Activated CD8-positive, alpha-beta T cell treated with anti-CD3 and anti-CD28 coated beads for 36 hours (primary cell): ENCODE data around the gene PSMF1. TPM values are rescaled to one million over a fixed set of nuclear protein-coding genes. Genes with fewer than 3 reads are reported as not detected.

Experiments used
- ATAC-seq: fragments of 200-7000 bp; cut with Tn5 transposase; one replicate; pipeline ENCODE4 v1.10.0; 2021; ENCODE audit warnings: mild to moderate bottlenecking, moderate library complexity
- CTCF ChIA-PET: fragments of 350-600 bp; sonication (Branson Sonifier 250); formaldehyde crosslinking; loops from one replicate; lab custom pipeline; 2021; ENCODE audit warnings: antibody characterized with exemption; lab: Charles Lee
- POLR2A ChIA-PET: fragments of 350-600 bp; sonication (Branson Sonifier 250); formaldehyde crosslinking; loops from one replicate; lab custom pipeline; 2021; ENCODE audit warnings: antibody characterized with exemption; lab: Charles Lee
- DNase-seq: peaks from one replicate; pipeline ENCODE4 v3.0.0-alpha.2; 2020
- H3K27ac Mint-ChIP-seq: one replicate; pipeline ENCODE4 v1.8.0; 2021; ENCODE audit warnings: mild to moderate bottlenecking, mixed read lengths
- H3K27me3 Mint-ChIP-seq: one replicate; pipeline ENCODE4 v1.8.0; 2021; ENCODE audit warnings: mixed read lengths
- H3K36me3 Mint-ChIP-seq: one replicate; pipeline ENCODE4 v1.8.0; 2021; ENCODE audit warnings: low read depth, mixed read lengths
- H3K4me1 Mint-ChIP-seq: one replicate; pipeline ENCODE4 v1.8.0; 2021; ENCODE audit warnings: low read depth, mixed read lengths
- H3K4me3 Mint-ChIP-seq: one replicate; pipeline ENCODE4 v1.8.0; 2021; ENCODE audit warnings: mild to moderate bottlenecking, moderate library complexity, mixed read lengths
- H3K9me3 Mint-ChIP-seq: one replicate; pipeline ENCODE4 v1.8.0; 2021; ENCODE audit warnings: mixed read lengths
- intact Hi-C: fragments of 100-400 bp; cut with micrococcal nuclease; formaldehyde crosslinking; loops from one replicate; pipeline ENCODE4 v1.10.0; 2022
- total RNA-seq, 2 experiments: library from RNA; stranded (reverse); gene quantifications; one replicate each; pipeline ENCODE4 v1.2.3, GENCODE V29; 2021
- TF ChIP-seq, protein P1 (sequence below): fragments of 200-600 bp; IDR thresholded peaks from one replicate; pipeline ENCODE4 v1.8.0; 2022; ENCODE audit warnings: antibody characterized with exemption, mild to moderate bottlenecking

The PSMF1 gene
- total RNA-seq, 2 experiments from 2014 or later = 150 to 154 TPM

DNA sequence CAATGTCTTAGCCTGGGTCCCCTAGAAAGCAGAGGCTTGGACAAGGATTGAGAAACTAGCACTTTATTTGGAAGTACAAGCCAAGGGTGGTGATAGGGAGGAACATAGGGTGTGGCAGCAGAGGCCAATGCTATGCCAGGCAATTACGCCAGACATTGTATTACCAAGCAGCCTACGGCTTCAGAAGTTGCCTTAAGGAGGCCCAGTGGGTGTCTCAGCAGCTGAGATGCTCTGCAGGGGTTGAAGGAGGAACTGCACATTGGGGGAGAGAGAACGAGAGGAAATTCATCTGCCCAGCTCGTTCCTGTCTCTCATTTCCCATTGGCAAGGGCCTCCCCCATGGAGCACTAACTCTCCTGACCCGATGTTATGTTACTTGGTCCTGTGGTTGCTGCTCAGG, 85.7 kb downstream of the PSMF1 start:
- Mint-ChIP-seq H3K36me3 (no peaks in the 10 kb centered on the region), H3K27ac (no peak overlapping the region), H3K4me1 (peaks cover 4% of the 10 kb centered on the region), H3K27me3 (no peaks in the 10 kb centered on the region), H3K4me3 (no peak overlapping the region), H3K9me3 (no peaks in the 10 kb centered on the region)
- no peak for ATAC-seq
- no peak for DNase-seq
- ChIA-PET POLR2A (no interaction called here), CTCF (interaction anchor here (1.5 to 2.1 kb wide), 2 partner anchors 9 to 386 kb away, joined by 4 to 8 read pairs; no protein-coding TSS in a partner anchor)
- TF ChIP-seq, protein P1, sequence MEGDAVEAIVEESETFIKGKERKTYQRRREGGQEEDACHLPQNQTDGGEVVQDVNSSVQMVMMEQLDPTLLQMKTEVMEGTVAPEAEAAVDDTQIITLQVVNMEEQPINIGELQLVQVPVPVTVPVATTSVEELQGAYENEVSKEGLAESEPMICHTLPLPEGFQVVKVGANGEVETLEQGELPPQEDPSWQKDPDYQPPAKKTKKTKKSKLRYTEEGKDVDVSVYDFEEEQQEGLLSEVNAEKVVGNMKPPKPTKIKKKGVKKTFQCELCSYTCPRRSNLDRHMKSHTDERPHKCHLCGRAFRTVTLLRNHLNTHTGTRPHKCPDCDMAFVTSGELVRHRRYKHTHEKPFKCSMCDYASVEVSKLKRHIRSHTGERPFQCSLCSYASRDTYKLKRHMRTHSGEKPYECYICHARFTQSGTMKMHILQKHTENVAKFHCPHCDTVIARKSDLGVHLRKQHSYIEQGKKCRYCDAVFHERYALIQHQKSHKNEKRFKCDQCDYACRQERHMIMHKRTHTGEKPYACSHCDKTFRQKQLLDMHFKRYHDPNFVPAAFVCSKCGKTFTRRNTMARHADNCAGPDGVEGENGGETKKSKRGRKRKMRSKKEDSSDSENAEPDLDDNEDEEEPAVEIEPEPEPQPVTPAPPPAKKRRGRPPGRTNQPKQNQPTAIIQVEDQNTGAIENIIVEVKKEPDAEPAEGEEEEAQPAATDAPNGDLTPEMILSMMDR = no peak
- intact Hi-C loops = no loop called here

DNA sequence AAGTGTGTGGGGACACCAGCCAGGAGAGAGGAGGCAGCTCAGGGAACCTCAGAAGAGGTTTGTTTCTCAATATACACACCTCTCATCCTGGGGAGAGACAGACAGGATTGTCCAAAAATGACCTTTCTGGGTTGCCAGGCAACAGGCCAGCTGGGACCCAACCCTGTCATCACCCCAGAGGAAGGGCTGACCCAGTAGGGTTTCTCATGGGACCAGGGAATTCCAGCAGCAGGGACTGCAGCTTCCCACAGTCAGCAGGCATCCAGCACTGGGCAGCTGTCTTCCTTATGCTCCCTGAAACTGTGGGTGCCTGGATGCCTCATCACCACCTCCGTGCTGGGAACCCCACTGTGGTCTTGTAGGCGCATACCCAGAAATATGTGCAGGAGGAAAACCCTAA, 86.2 kb downstream of the PSMF1 start:
- DNase-seq (no peak), ATAC-seq (no peak)
- Mint-ChIP-seq H3K27me3 (no peaks in the 10 kb centered on the region), H3K4me1 (peaks cover 4% of the 10 kb centered on the region), H3K27ac (no peak overlapping the region), H3K4me3 (no peak overlapping the region), H3K36me3 (no peaks in the 10 kb centered on the region), H3K9me3 (no peaks in the 10 kb centered on the region)
- intact Hi-C loops = no loop called here
- POLR2A ChIA-PET = no interaction called here
- TF ChIP-seq, protein P1 = no peak
- CTCF ChIA-PET = interaction anchor here (1.3 to 1.5 kb wide), 2 partner anchors 249 to 386 kb away, joined by 3 to 4 read pairs; no protein-coding TSS in a partner anchor

DNA sequence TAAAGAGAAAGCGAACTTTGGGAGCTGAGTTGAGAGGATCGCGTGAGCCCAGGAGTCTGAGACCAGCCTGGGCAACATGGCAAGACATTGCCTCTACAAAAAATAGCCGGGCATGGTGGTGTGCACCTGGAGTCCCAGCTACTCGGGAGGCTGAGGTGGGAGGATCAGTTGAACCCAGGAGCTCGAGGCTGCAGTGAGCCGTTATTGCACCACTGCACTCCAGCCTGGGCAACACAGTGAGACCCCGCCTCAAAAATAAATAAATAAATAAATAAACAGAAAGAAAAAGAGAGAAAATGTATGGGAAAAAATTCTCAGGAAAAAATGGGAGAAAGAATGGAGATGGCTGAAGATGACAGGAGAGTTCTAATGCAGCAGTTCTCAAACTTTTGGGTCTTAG, 87.4 kb downstream of the PSMF1 start:
- ATAC-seq (no peak), DNase-seq (no peak)
- no peaks in the 10 kb centered on the region for H3K36me3 Mint-ChIP-seq
- H3K4me1 Mint-ChIP-seq = no peaks in the 10 kb centered on the region
- no peak overlapping the region for H3K4me3 Mint-ChIP-seq
- H3K9me3 Mint-ChIP-seq = no peaks in the 10 kb centered on the region
- H3K27me3 Mint-ChIP-seq = no peaks in the 10 kb centered on the region
- intact Hi-C loops = no loop called here
- CTCF ChIA-PET = interaction anchor here (0.7 to 1.3 kb wide), 3 partner anchors 9 to 250 kb away, joined by 3 to 4 read pairs (median 3); no protein-coding TSS in a partner anchor
- POLR2A ChIA-PET = interaction anchor here (0.6 kb wide), 2 partner anchors 10 to 93 kb away, joined by 3 read pairs; no protein-coding TSS in a partner anchor
- TF ChIP-seq, protein P1 = no peak
- H3K27ac Mint-ChIP-seq = no peak overlapping the region

DNA sequence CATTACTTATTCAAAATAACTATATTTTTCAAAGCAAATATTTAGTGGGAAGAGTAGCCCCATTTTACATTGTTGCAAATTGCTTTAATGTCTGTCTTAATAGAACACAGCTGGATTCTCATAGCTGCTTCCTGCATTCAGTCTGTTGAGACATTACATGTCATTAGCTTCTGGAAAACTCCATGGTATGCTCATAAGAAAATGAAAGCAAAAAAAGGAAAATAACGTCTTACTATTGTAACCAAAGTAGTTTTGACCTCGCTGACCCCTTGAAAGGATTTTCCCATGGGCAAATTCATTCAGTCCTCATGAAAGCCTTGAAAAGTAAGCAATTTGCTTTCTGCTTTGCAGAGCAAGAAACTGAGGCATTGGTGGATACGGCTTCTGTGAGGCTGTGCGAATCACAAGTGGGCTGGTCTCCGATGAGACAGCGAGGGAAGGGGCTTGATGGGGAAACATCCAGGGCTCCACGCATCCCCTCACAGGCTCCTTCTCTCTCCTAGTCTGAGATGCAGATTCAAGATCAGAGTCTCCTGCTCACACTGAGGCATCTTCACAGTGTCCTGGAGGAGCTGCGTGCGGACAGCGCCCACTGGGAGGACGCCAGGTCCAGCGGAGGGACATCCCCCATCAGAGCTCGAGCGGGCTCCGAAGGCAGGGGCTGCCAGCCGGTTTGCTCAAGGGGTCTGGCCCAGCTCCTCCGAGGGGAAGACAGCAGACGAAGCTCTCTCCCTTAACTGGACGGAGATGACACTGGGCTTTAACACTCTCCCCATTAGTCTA, 88.2 kb downstream of the PSMF1 start:
- Mint-ChIP-seq H3K4me1 (no peaks in the 10 kb centered on the region), H3K27me3 (no peaks in the 10 kb centered on the region), H3K9me3 (no peaks in the 10 kb centered on the region), H3K4me3 (no peak overlapping the region), H3K27ac (no peak overlapping the region), H3K36me3 (no peaks in the 10 kb centered on the region)
- CTCF ChIA-PET = no interaction called here
- DNase-seq (no peak), ATAC-seq (no peak)
- intact Hi-C loops = no loop called here
- TF ChIP-seq, protein P1 = no peak
- POLR2A ChIA-PET = interaction anchor here (0.6 kb wide), 1 partner anchor 93 kb away, joined by 3 read pairs; no protein-coding TSS in a partner anchor

DNA sequence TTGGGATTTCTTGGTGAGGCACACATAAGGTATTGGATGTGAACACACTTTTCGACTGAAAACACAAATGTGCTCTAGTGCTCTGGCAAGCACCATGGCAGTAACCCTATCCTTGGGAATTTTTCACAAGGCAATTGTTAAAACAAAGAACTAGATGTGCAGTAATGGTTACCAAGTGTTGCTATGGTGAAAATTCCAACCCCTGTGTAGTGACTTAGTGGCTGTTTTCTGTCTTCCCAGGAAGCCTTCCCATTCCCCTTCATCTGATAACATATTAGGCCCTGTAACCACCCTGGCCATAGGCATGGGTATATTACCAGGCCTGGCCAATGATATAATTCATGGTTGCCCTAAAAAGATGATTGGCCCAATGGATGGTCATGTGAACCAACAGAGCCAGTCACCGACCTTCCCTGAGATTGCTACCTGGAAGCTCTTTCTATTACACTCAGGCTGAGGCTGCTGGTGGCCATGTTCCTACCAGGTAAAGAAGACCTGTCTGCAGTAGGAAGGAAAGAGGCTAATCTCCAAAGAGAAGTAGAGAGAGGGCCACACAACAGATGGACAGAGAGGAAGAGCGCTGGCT, 89.0 kb downstream of the PSMF1 start:
- Mint-ChIP-seq H3K27ac (no peak overlapping the region), H3K36me3 (no peaks in the 10 kb centered on the region), H3K9me3 (no peaks in the 10 kb centered on the region), H3K4me1 (peaks cover under 1% of the 10 kb centered on the region), H3K27me3 (peaks cover 2% of the 10 kb centered on the region), H3K4me3 (no peak overlapping the region)
- POLR2A ChIA-PET = no interaction called here
- DNase-seq = no peak
- CTCF ChIA-PET = no interaction called here
- intact Hi-C loops = no loop called here
- ATAC-seq = no peak
- TF ChIP-seq, protein P1 = no peak
